ENCODE results near the gene LINS1. TPM values are rescaled to one million over a fixed set of nuclear protein-coding genes. Genes with fewer than 3 reads are reported as not detected.

The LINS1 gene
- total and polyA plus RNA-seq, 2 donors (not counting 3 experiments of a cell fraction or from before 2014, with no cell fraction given) = 6.9 to 14.7 TPM

DNA sequence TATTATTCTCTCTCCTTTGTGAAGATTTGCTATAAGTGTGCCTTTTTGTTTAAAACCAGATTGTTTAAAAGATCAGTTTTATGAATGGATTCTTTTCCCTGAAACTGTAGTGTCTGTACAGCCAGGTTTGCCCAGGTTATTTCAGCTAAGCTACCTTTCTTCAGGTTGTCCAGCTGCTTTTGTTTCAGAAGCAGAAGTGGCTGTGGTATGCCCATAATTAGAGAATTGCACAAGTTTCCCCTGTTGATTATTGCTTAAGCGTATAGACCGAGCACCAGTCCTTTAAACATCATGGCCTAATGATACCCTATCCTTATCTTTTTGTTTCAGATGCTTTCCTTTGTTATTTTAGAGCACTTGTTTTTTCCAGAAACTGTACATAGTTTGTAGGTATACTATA is 10.6 kb upstream of the LINS1 start:
- Histone ChIP-seq H3K9me1 (replicated peaks; ENCODE audit: control insufficient read depth, extremely low read depth, insufficient read depth, low read length) (no peaks in the 10 kb centered on the region), H3K4me3 (replicated peaks in 1 of 3; ENCODE audit: insufficient read depth in 1 of 3, low read depth in 1 of 3, low read length in 3 of 3) (no peak overlapping the region), H3K27ac (ENCODE audit: insufficient read depth, low read depth, low read length) (no peak overlapping the region), H3K4me1 (ENCODE audit: control insufficient read depth, extremely low read depth, insufficient read depth, low read length) (no peaks in the 10 kb centered on the region), H4K20me1 (replicated peaks; ENCODE audit: control insufficient read depth, extremely low read depth, insufficient read depth, low read length) (no peaks in the 10 kb centered on the region), H3K9ac (replicated peaks; ENCODE audit: extremely low read depth, insufficient read depth, low read length) (no peak overlapping the region), H3K79me2 (ENCODE audit: control insufficient read depth, insufficient read depth, low read length) (peaks cover 21% of the 10 kb centered on the region), H2AFZ (ENCODE audit: low read depth, low read length) (no peak overlapping the region), H3K4me2 (ENCODE audit: insufficient read depth, low read length) (no peak overlapping the region), H3K27me3 (ENCODE audit: control insufficient read depth in 2 of 2, insufficient read depth in 2 of 2, low read length in 2 of 2) (no peaks in the 10 kb centered on the region), H3K9me3 (replicated peaks; ENCODE audit: control insufficient read depth, insufficient read depth, low read length) (no peaks in the 10 kb centered on the region), H3K36me3 (ENCODE audit: control insufficient read depth in 2 of 2, extremely low read depth in 1 of 2, insufficient read depth in 2 of 2, low read length in 2 of 2) (peaks cover 6 to 16% of the 10 kb centered on the region in 2 experiments)
- no TSS peak for BruUV-seq (replicated peaks)
- ChIA-PET POLR2A (no interaction called here), CTCF (no interaction called here)
- DNase-seq (ENCODE audit: low read depth, low spot score) = no peak
- TF ChIP-seq FOS (IDR thresholded peaks at IDR 0.05; ENCODE audit: borderline replicate concordance, insufficient read depth, low read length) (no peak), POLR2A (IDR thresholded peaks at IDR 0.05; ENCODE audit: low read depth, low read length) (no peak), JUN (IDR thresholded peaks at IDR 0.05; ENCODE audit: borderline replicate concordance, insufficient read depth, insufficient read length, low read depth) (no peak), POLR2AphosphoS5 (IDR thresholded peaks at IDR 0.05; ENCODE audit: insufficient read depth, low read depth, low read length) (no peak), GATA2 (IDR thresholded peaks at IDR 0.05; ENCODE audit: insufficient read depth, insufficient read length, low read depth, low read length) (no peak), EZH2 (IDR thresholded peaks at IDR 0.05; ENCODE audit: borderline replicate concordance, low read depth, low read length, severe bottlenecking) (no peak), MYC (IDR thresholded peaks at IDR 0.05; ENCODE audit: low read depth, low read length) (no peak), MAX (IDR thresholded peaks at IDR 0.05; ENCODE audit: insufficient read depth, insufficient read length) (no peak)
- intact Hi-C loops (cut with micrococcal nuclease) = no loop called here
- dilution Hi-C loops (cut with MboI; ENCODE audit: extremely low pct_ligation_motif_present, low sequenced_read_pairs) = no loop called here
- no peak for FAIRE-seq

Measured in endothelial cell of umbilical vein (primary cell).